Mammary epithelial cell (primary cell): ENCODE data around the gene CDK5RAP1.

ENCODE experiments used
- EZH2 ChIP-seq: IDR thresholded peaks from 2 replicates; pipeline ENCODE4 v1.6.1; 2012; ENCODE audit warnings: low read length, inconsistent platforms, borderline replicate concordance
- TF ChIP-seq, protein P1 (sequence below), 2 donors: IDR thresholded peaks in 1 of 2; conservative IDR thresholded peaks in 1 of 2; 2 replicates each; pipeline ENCODE4 v1.5.1; 2011 to 2012; ENCODE audit warnings: inconsistent platforms in 2 of 2, low read length in 2 of 2, mild to moderate bottlenecking in 2 of 2, control low read depth in 1 of 2, low read depth in 1 of 2; ENCODE audit not compliant: insufficient read depth in 1 of 2; ENCODE audit errors: extremely low read depth in 1 of 2

DNA sequence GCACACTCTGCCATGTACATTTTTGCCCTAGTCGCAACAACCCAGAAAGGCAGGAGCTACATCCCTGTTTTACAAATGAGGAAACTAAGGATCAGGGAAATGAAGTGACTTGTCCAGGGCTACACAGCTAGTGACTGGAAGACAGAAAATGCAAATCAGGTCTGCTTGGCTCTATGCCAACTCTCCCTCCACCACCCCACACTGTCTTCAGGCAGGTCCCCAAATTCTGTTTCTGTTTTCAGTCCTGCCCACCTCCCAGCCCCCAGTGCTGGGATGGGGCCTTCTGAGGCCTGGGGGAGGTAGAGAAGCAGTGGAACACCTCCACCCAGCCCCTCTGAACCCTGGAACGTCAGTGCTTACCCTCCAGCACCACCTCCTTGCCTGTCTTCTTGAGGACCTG, 37.2 kb upstream of the CDK5RAP1 start:
- TF ChIP-seq, protein P1, sequence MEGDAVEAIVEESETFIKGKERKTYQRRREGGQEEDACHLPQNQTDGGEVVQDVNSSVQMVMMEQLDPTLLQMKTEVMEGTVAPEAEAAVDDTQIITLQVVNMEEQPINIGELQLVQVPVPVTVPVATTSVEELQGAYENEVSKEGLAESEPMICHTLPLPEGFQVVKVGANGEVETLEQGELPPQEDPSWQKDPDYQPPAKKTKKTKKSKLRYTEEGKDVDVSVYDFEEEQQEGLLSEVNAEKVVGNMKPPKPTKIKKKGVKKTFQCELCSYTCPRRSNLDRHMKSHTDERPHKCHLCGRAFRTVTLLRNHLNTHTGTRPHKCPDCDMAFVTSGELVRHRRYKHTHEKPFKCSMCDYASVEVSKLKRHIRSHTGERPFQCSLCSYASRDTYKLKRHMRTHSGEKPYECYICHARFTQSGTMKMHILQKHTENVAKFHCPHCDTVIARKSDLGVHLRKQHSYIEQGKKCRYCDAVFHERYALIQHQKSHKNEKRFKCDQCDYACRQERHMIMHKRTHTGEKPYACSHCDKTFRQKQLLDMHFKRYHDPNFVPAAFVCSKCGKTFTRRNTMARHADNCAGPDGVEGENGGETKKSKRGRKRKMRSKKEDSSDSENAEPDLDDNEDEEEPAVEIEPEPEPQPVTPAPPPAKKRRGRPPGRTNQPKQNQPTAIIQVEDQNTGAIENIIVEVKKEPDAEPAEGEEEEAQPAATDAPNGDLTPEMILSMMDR (conservative IDR thresholded peaks at IDR 0.05 in 1 of 2, IDR thresholded peaks at IDR 0.05 in 1 of 2; ENCODE audit: extremely low read depth in 1 of 2, insufficient read depth in 1 of 2, low read depth in 1 of 2, low read length in 2 of 2), result no peak
- no peak for TF ChIP-seq EZH2
